SK-N-SH treated with all-trans-retinoic acid at 6 μM for 48 hours (cell line): Measurements from ENCODE around the gene CACNA1I.

Experiments used
- ATAC-seq: fragments of 200-7000 bp; cut with Tn5 transposase; 3 replicates; pipeline ENCODE4 v1.9.1; 2020; ENCODE audit warnings: mild to moderate bottlenecking, moderate library complexity
- ARNTL ChIP-seq: fragments of 450-650 bp; formaldehyde crosslinking; IDR thresholded peaks from 2 replicates; pipeline ENCODE4 v1.5.0; 2020; ENCODE audit warnings: low read depth, mild to moderate bottlenecking, moderate library complexity, borderline replicate concordance
- BACH2 ChIP-seq: fragments of 250-450 bp; sonication (Bioruptor Pico); IDR thresholded peaks from 2 replicates; pipeline ENCODE4 v1.9.0; 2021; ENCODE audit warnings: mild to moderate bottlenecking, borderline replicate concordance
- CREB5 ChIP-seq: fragments of 250-450 bp; sonication (Bioruptor Pico); IDR thresholded peaks from 2 replicates; pipeline ENCODE4 v1.5.1; 2020; ENCODE audit warnings: low read depth, mild to moderate bottlenecking, moderate library complexity
- CSDC2 ChIP-seq: fragments of 250-450 bp; sonication (Bioruptor Pico); IDR thresholded peaks from 2 replicates; pipeline ENCODE4 v1.5.0; 2020; ENCODE audit warnings: mild to moderate bottlenecking, moderate library complexity
- CSRNP3 ChIP-seq: fragments of 250-450 bp; sonication (Bioruptor Pico); IDR thresholded peaks from 2 replicates; pipeline ENCODE4 v1.5.1; 2021; ENCODE audit warnings: mild to moderate bottlenecking, moderate library complexity
- ESRRG ChIP-seq: fragments of 250-450 bp; sonication (Bioruptor Pico); IDR thresholded peaks from 2 replicates; pipeline ENCODE4 v1.6.1; 2021; ENCODE audit warnings: mild to moderate bottlenecking
- ISL1 ChIP-seq: fragments of 250-450 bp; sonication (Bioruptor Pico); IDR thresholded peaks from 2 replicates; pipeline ENCODE4 v2.1.2; 2022; ENCODE audit warnings: mild to moderate bottlenecking, moderate library complexity
- OSR1 ChIP-seq: fragments of 250-450 bp; sonication (Bioruptor Pico); IDR thresholded peaks from 2 replicates; pipeline ENCODE4 v1.8.0; 2022; ENCODE audit warnings: moderate library complexity, mild to moderate bottlenecking, inconsistent platforms
- PPARA ChIP-seq: fragments of 250-450 bp; sonication (Bioruptor Pico); IDR thresholded peaks from 2 replicates; pipeline ENCODE4 v1.5.0; 2020; ENCODE audit warnings: mild to moderate bottlenecking, borderline replicate concordance
- RARB ChIP-seq: fragments of 250-450 bp; sonication (Bioruptor Pico); IDR thresholded peaks from 2 replicates; pipeline ENCODE4 v1.8.0; 2021; ENCODE audit warnings: mild to moderate bottlenecking, moderate library complexity
- SNAI2 ChIP-seq: fragments of 250-450 bp; sonication (Bioruptor Pico); IDR thresholded peaks from 2 replicates; pipeline ENCODE4 v1.5.0; 2020; ENCODE audit warnings: mild to moderate bottlenecking, moderate library complexity
- TCF4 ChIP-seq: fragments of 250-450 bp; sonication (Bioruptor Pico); IDR thresholded peaks from 2 replicates; pipeline ENCODE4 v1.8.0; 2021; ENCODE audit warnings: mild to moderate bottlenecking, moderate library complexity, borderline replicate concordance
- TOX ChIP-seq: fragments of 250-450 bp; sonication (Bioruptor Pico); IDR thresholded peaks from 2 replicates; pipeline ENCODE4 v1.8.0; 2021; ENCODE audit warnings: mild to moderate bottlenecking, moderate library complexity, borderline replicate concordance
- ZC3H10 ChIP-seq: fragments of 250-450 bp; sonication (Bioruptor Pico); IDR thresholded peaks from 2 replicates; pipeline ENCODE4 v1.5.1; 2021; ENCODE audit warnings: mild to moderate bottlenecking, moderate library complexity
- ZFP30 ChIP-seq: fragments of 450-650 bp; formaldehyde crosslinking; IDR thresholded peaks from 2 replicates; pipeline ENCODE4 v1.5.0; 2022; ENCODE audit warnings: mild to moderate bottlenecking, moderate library complexity
- ZNF565 ChIP-seq: fragments of 450-650 bp; formaldehyde crosslinking; conservative IDR thresholded peaks from 2 replicates; pipeline ENCODE4 v1.5.0; 2020; ENCODE audit warnings: low read depth, mild to moderate bottlenecking, moderate library complexity
- ZNF70 ChIP-seq: fragments of 450-650 bp; formaldehyde crosslinking; IDR thresholded peaks from 2 replicates; pipeline ENCODE4 v1.5.0; 2020; ENCODE audit warnings: mild to moderate bottlenecking, moderate library complexity
- ZNF8 ChIP-seq: fragments of 450-650 bp; formaldehyde crosslinking; IDR thresholded peaks from 2 replicates; pipeline ENCODE4 v1.5.0; 2020; ENCODE audit warnings: mild to moderate bottlenecking, moderate library complexity
- TF ChIP-seq, protein P1 (sequence below): fragments of 250-450 bp; sonication (Bioruptor Pico); IDR thresholded peaks from 2 replicates; pipeline ENCODE4 v1.5.0; 2020; ENCODE audit warnings: mild to moderate bottlenecking, moderate library complexity
- TF ChIP-seq, protein P2 (sequence below): fragments of 250-450 bp; sonication (Bioruptor Pico); IDR thresholded peaks from 2 replicates; pipeline ENCODE4 v1.8.0; 2020; ENCODE audit warnings: mild to moderate bottlenecking, moderate library complexity, borderline replicate concordance

The CACNA1I gene

GRCh38 chr22:39634530-39635405 is 64.2 kb downstream of the CACNA1I start:
- peak; percentile 91 for ATAC-seq

GRCh38 chr22:39635719-39636118 is 65.2 kb downstream of the CACNA1I start:
- no peak for ATAC-seq
- TF ChIP-seq ARNTL (CRISPR knock-in tag) (no peak), ZNF70 (no peak), OSR1 (CRISPR knock-in tag) (no peak), TOX (CRISPR knock-in tag) (no peak), SNAI2 (no peak), ZNF565 (CRISPR knock-in tag) (no peak), CSRNP3 (CRISPR knock-in tag) (no peak), ZC3H10 (CRISPR knock-in tag) (no peak), RARB (no peak), ESRRG (CRISPR knock-in tag) (no peak), TCF4 (CRISPR knock-in tag) (no peak), BACH2 (CRISPR knock-in tag) (no peak), ZFP30 (CRISPR knock-in tag) (no peak), CREB5 (no peak), PPARA (CRISPR knock-in tag) (no peak)
- TF ChIP-seq, protein P1, sequence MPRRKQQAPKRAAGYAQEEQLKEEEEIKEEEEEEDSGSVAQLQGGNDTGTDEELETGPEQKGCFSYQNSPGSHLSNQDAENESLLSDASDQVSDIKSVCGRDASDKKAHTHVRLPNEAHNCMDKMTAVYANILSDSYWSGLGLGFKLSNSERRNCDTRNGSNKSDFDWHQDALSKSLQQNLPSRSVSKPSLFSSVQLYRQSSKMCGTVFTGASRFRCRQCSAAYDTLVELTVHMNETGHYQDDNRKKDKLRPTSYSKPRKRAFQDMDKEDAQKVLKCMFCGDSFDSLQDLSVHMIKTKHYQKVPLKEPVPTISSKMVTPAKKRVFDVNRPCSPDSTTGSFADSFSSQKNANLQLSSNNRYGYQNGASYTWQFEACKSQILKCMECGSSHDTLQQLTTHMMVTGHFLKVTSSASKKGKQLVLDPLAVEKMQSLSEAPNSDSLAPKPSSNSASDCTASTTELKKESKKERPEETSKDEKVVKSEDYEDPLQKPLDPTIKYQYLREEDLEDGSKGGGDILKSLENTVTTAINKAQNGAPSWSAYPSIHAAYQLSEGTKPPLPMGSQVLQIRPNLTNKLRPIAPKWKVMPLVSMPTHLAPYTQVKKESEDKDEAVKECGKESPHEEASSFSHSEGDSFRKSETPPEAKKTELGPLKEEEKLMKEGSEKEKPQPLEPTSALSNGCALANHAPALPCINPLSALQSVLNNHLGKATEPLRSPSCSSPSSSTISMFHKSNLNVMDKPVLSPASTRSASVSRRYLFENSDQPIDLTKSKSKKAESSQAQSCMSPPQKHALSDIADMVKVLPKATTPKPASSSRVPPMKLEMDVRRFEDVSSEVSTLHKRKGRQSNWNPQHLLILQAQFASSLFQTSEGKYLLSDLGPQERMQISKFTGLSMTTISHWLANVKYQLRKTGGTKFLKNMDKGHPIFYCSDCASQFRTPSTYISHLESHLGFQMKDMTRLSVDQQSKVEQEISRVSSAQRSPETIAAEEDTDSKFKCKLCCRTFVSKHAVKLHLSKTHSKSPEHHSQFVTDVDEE = no peak
- TF ChIP-seq, protein P2, sequence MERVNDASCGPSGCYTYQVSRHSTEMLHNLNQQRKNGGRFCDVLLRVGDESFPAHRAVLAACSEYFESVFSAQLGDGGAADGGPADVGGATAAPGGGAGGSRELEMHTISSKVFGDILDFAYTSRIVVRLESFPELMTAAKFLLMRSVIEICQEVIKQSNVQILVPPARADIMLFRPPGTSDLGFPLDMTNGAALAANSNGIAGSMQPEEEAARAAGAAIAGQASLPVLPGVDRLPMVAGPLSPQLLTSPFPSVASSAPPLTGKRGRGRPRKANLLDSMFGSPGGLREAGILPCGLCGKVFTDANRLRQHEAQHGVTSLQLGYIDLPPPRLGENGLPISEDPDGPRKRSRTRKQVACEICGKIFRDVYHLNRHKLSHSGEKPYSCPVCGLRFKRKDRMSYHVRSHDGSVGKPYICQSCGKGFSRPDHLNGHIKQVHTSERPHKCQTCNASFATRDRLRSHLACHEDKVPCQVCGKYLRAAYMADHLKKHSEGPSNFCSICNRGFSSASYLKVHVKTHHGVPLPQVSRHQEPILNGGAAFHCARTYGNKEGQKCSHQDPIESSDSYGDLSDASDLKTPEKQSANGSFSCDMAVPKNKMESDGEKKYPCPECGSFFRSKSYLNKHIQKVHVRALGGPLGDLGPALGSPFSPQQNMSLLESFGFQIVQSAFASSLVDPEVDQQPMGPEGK (CRISPR knock-in tag) = no peak

More at GRCh38 chr22:39634530-39635405, 64.2 kb downstream of the CACNA1I start:
- no peak for TF ChIP-seq ZNF565 (CRISPR knock-in tag)
- no peak for TF ChIP-seq ISL1 (CRISPR knock-in tag)
- TF ChIP-seq CSDC2 = no peak
- no peak for TF ChIP-seq ZNF8 (CRISPR knock-in tag)
- TF ChIP-seq OSR1 (CRISPR knock-in tag) = no peak
- TF ChIP-seq TOX (CRISPR knock-in tag) = no peak
- no peak for TF ChIP-seq ZFP30 (CRISPR knock-in tag)
- no peak for TF ChIP-seq ZC3H10 (CRISPR knock-in tag)
- no peak for TF ChIP-seq ARNTL (CRISPR knock-in tag)
- no peak for TF ChIP-seq PPARA (CRISPR knock-in tag)
- TF ChIP-seq, protein P2 (CRISPR knock-in tag) = no peak
